Endothelial cell of coronary artery (primary cell): Measurements from ENCODE around the gene ITPKC. TPM values are rescaled to one million over a fixed set of nuclear protein-coding genes. Genes with fewer than 3 reads are reported as not detected.

Experiments
- total RNA-seq: library from RNA; depleted of rRNA; stranded (reverse); fragments of >200 nt; gene quantifications from 2 replicates; pipeline ENCODE4 v1.2.3, GENCODE V29; 2014

Gene ITPKC
- 15.0 and 20.7 TPM in 2 replicates for total RNA-seq

DNA sequence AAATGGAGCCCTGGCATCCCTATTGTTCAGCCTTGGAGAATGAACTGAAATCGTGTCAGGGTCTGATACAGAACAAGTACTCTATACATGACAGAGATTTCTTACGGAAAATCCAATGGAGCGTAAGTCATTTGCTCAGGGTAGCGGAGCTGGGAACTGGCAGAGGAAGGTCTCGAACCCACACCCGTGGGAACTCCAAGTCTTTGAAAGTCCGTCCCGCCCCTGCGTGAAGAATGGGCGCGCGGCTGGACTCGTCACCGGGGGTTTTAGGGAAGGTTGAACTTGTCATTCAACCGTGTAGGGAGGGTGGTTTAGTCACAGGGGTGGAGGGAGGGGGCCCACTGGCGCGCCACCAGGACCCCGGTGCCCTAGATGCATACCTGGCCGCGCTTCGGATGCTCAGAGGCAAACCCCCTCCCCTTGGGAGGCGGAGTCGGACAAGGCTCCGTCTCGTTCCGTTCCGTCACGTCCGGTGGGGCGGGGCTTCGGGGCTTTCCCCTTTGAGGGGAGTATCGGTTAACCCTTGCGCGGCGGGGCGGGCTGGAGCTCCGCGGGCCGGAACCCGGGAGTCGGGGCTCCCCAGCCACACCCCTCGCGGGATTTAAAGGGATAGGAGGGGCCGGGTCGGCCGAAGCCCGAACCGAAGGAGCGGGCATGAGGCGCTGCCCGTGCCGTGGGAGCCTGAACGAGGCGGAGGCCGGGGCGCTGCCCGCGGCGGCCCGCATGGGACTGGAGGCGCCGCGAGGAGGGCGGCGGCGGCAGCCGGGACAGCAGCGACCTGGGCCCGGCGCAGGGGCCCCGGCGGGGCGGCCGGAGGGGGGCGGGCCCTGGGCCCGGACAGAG, at the start of gene ITPKC, which contains the start of gene COQ8B:
Gene ITPKC (plus strand): TSS at position 631 of the 843 bp plus-strand sequence. CDS start 24 bp downstream, at position 655.
Gene COQ8B (minus strand): TSS at position 405 of the 843 bp plus-strand sequence. CDS start 2,254 bp downstream, outside the sequence.

DNA sequence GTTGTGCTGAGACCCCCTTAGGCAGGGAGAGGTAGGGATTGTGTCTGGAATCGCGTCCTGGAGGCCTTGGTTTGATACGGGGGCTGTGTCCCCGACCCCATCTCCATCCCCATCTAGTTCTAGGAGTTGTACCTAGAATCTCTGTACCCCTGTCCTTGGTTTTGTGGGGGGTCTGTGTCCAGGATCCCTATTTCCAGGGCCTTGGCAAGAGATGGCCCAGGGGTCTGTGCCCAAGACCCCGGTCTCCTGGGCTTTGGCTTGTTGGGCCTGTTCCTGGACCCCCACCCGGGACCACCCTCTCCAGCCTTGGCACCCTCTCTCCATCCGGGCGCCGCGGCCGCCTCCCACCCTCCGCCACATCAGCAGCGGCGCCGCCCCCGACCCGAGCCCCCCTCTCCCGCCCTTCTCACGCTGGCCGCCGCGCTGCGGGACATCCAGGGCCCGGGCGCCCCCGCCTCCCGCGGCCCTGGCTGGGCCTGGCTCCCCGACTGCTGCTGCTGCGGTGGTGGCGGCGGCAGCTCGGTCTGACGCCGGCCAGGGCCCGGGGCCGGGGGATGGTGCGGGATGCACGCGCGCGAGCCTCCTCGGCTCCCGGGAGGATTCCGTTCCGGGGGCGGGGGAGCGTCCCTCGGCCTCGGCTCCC, 26.7 kb upstream of the ITPKC start, which contains the start of gene NUMBL:
Gene NUMBL (minus strand): TSS at position 602 of the 643 bp plus-strand sequence. CDS start 168 bp downstream, at position 434.

DNA sequence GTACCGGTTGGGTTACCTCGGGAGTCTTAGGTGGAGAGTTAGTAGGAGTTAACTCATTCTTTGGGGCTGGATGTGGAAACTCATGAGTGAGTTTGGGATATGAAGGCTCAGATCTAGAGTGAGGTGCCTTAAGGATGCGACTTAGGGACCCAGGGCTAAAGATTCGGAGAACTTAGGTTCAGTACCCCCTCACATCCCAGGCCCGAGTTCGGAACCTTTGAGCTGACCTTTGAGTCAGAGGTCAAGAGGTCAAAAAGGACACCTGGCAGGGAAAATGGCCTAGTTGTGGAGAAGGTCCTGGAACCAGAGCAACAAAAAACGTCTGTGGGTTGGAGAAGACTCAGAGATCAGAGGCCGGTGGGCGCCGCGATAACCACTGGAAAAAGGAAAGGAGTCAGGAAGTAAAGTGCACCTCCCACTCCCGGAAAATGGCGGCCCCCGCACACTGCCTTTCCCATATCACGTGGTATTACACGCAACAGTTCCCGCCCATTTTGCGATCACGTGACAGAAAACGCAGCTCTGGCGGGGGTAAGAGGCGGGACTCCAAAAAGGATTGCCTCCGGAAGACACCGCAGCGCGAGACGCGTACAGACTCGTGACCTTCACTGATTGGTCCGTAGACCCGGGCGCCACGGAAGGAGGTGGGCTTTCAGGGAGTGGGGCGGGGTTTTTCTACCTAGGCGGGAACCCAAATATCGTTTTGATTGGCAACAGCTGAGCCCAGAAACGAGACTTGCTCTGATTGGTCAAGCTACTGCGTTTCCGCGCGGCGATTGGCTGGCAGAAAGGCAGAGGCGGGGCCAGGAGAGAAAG, 33.4 kb downstream of the ITPKC start, which contains the start of gene ACTMAP:
Gene ACTMAP (minus strand): TSS at position 420 of the 816 bp plus-strand sequence. CDS start 674 bp downstream, outside the sequence.

DNA sequence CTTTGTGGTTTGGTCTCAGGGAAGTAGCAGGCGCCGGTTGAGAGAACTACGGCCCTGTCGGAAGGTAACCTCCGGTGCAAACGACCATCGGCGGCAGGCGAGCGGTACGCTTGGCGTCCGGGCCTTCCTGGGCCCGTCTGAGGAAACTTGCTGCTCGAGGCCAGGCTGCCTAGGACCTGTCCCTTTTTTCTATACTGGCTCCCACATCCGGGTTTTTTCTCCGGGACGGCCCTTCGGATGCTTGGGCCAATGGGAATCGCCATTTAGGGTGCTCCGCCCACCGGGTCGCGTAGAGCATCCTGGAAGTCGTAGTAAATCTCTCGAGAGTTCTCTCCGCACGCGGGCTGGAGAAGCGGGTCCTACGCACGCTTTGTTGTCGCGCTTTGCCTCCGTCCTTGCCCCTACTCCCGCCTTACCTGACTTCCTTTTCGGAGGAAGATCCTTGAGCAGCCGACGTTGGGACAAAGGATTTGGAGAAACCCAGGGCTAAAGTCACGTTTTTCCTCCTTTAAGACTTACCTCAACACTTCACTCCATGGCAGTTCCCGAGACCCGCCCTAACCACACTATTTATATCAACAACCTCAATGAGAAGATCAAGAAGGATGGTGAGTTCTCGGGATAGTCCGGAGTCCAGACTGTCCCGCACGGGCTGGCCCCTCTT, 34.1 kb downstream of the ITPKC start, which contains the start of gene SNRPA:
Gene SNRPA (plus strand): TSS at position 330 of the 664 bp plus-strand sequence. CDS start 206 bp downstream, at position 536.

DNA sequence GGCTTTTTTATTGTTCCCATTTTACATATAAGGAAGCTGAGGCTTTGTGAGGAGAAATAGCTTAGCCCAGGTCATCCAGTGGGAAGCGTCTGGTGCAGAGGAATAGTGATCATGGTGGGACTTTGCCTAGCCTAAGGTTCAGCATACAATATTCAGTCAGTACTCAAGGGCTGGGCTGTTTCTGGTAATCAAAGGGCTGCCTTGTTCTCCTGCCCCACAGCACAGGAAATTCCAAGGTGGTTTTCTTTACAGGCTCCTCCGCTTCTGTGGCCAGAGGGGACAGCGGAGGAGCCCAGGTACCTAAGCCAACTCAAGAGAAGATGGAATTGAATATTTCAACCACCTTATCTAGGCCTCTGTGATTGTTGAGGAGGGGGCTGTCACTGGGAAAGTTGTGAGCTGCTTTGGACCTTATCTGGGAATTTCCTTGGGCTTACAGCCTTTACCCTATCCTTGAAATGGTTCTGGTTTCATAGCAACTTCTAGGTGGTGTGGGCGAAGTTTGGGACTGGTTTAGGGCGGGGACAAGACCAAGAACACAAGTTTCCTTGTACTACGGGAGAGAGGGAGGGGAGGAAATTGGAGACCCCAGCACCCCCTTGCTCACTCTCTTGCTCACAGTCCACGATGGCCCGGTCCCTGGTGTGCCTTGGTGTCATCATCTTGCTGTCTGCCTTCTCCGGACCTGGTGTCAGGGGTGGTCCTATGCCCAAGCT, 58.2 kb downstream of the ITPKC start, which contains the start of gene MIA:
Gene MIA (plus strand): TSS at position 606 of the 716 bp plus-strand sequence. CDS start 22 bp downstream, at position 628.

DNA sequence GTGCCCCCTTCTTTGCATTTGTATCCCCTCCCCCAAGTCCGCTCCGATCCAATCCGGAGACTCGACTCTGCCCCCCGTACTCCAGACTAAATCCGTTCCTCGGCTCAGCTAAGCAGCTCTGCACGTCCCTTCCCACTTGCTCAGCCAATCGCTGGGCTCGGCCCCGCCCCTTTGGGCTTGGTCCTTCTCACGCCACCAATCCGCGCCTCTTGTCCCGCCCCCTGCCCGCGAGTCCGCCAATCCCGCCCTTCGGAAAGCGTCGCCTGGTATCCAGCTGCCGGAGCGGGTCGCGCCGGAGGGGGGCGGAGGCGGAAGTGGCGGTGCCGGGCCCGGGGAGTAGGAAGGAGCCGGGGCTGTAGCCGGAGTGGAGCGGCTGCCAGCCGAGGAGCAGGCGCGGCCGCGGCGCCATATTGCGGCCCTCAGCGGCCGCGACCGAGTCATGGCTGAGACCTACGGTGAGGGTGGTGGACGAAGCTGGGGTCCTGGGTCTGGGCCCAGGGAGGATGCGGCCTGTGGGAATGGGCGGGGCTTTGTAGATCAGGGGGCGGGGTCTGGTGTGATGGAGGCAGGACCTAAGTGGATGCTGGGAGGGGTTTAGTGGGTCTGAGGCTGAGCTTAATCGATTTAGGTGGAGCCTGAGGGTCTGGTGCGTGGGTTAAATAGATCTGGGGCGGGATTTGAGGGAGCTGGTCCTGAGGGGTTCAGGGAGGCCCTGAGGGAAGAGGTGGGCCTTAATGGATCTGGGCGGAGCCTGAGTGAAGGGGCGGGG, 61.2 kb downstream of the ITPKC start, which contains the start of gene RAB4B:
Gene RAB4B (plus strand): TSS at position 311 of the 769 bp plus-strand sequence. CDS start 129 bp downstream, at position 440.

Other genes starting within 250 kb of the ITPKC start
- gene SHKBP1, start 140.2 kb upstream of the ITPKC start, total RNA-seq = 23.8 and 25.1 TPM in 2 replicates
- 10.4 and 15.4 TPM in 2 replicates for gene LTBP4, start 115.7 kb upstream of the ITPKC start, total RNA-seq
- 14.0 and 20.6 TPM in 2 replicates for gene NUMBL, start 26.5 kb upstream of the ITPKC start, total RNA-seq
- 15.2 and 25.0 TPM in 2 replicates for gene COQ8B, start 226 bp upstream of the ITPKC start, total RNA-seq
- 0.36 and 1.0 TPM in 2 replicates for gene ACTMAP, start 33.4 kb downstream of the ITPKC start, total RNA-seq
- 48.4 and 51.1 TPM in 2 replicates for gene SNRPA, start 34.1 kb downstream of the ITPKC start, total RNA-seq
- gene MIA, start 58.4 kb downstream of the ITPKC start, total RNA-seq = not detected in 2 replicates
- 5.6 and 7.7 TPM in 2 replicates for gene RAB4B, start 61.1 kb downstream of the ITPKC start, total RNA-seq
- gene EGLN2, start 82.1 kb downstream of the ITPKC start, total RNA-seq = 107 and 118 TPM in 2 replicates
- not detected in 2 replicates for gene CYP2A6, start 133.3 kb downstream of the ITPKC start, total RNA-seq
- not detected in 2 replicates for gene CYP2A7, start 165.1 kb downstream of the ITPKC start, total RNA-seq